ENCODE data around the gene HIVEP1. TPM values are rescaled to one million over a fixed set of nuclear protein-coding genes. Genes with fewer than 3 reads are reported as not detected.

The HIVEP1 gene
- total and polyA plus RNA-seq, 2 of the 8 experiments (the other 6 are each of a cell fraction or from before 2014, with no cell fraction given) = 22.6 to 23.1 TPM

- TF ChIP-seq KDM5A (IDR thresholded peaks at IDR 0.05; ENCODE audit: low read length) (no peak), ATF3 (IDR thresholded peaks at IDR 0.05; ENCODE audit: insufficient read depth, low read depth, low read length) (no peak), YY1 (IDR thresholded peaks at IDR 0.05; ENCODE audit: low read depth, low read length) (0 out of 2 replicates have a peak, but pooled peaks have one; percentile 49), TEAD4 (IDR thresholded peaks at IDR 0.05; ENCODE audit: low read depth, low read length) (peak; percentile 82), SAP30 (IDR thresholded peaks at IDR 0.05; ENCODE audit: insufficient read depth, insufficient replicate concordance, low read length) (no peak), POLR2A (IDR thresholded peaks at IDR 0.05; ENCODE audit: control extremely low read depth in 1 of 2, low read depth in 2 of 2, low read length in 2 of 2) (peak; percentile 48 to 92), BACH1 (IDR thresholded peaks at IDR 0.05; ENCODE audit: low read length) (no peak), HDAC2 (IDR thresholded peaks at IDR 0.05; ENCODE audit: borderline replicate concordance in 1 of 2, low read depth in 2 of 2, low read length in 2 of 2) (0 out of 4 replicates have a peak, but pooled peaks of 1 of the 2 experiments have one; percentile 44), SIN3A (conservative IDR thresholded peaks at IDR 0.05 in 1 of 2, IDR thresholded peaks at IDR 0.05 in 1 of 2; ENCODE audit: low read depth in 1 of 2, low read length in 2 of 2) (0 out of 4 replicates have a peak, but pooled peaks of 1 of the 2 experiments have one; percentile 57), TBP (IDR thresholded peaks at IDR 0.05; ENCODE audit: low read depth, low read length) (peak; percentile 64)
These were observed 620 bp downstream of the HIVEP1 start (continued) for GRCh38 chr6:12012558-12013306.
